ENCODE data around the gene HAGH. TPM values are rescaled to one million over a fixed set of nuclear protein-coding genes. Genes with fewer than 3 reads are reported as not detected.

The HAGH gene
- total and polyA plus RNA-seq, 9 of the 15 experiments (the other 6 are each of a cell fraction or from before 2014, with no cell fraction given), result 0.46 to 35.1 (median 16.8) TPM

- peak; percentile 82 for TF ChIP-seq MGA (IDR thresholded peaks at IDR 0.05)
- peak; percentile 85 for TF ChIP-seq ETV1 (tag; conservative IDR thresholded peaks at IDR 0.05; ENCODE audit: low read depth)
- peak; percentile 56 for TF ChIP-seq NFIC (IDR thresholded peaks at IDR 0.05)
- no peak for TF ChIP-seq RBM22 (IDR thresholded peaks at IDR 0.05; ENCODE audit: low read depth, low read length, poor library complexity, severe bottlenecking)
- TF ChIP-seq FUS (optimal IDR thresholded peaks at IDR 0.05; ENCODE audit: low read depth, low read length), result peak; percentile 81
- no peak for TF ChIP-seq U2AF2 (optimal IDR thresholded peaks at IDR 0.05; ENCODE audit: low read depth, low read length)
- peak; percentile 94 for TF ChIP-seq TAF1 (IDR thresholded peaks at IDR 0.05; ENCODE audit: control insufficient read depth, extremely low read depth, insufficient read depth, low read length, severe bottlenecking)
- peak; percentile 23 for TF ChIP-seq TCF3 (CRISPR knock-in tag; IDR thresholded peaks at IDR 0.05)
- peak; percentile 60; the same call in 1 of the 2 replicates for TF ChIP-seq HIVEP1 (CRISPR knock-in tag; IDR thresholded peaks at IDR 0.05)
- TF ChIP-seq SUPT5H (IDR thresholded peaks at IDR 0.05), result peak; percentile 86
- TF ChIP-seq PRMT5 (CRISPR knock-in tag; IDR thresholded peaks at IDR 0.05), result peak; percentile 69; the same call in 1 of the 2 replicates
- peak in 1 of 2 experiments; percentile 90; a peak in 2 of 4 replicates for TF ChIP-seq ZNF639 (CRISPR knock-in tag; conservative IDR thresholded peaks at IDR 0.05 in 1 of 2, IDR thresholded peaks at IDR 0.05 in 1 of 2)
Measured at GRCh38 chr16:1772908-1773702, 53.5 kb downstream of the HAGH start, which contains the start of gene MRPS34 (continued).

Data from K562 (cell line).